Activated gamma-delta T cell treated with anti-CD3 and anti-CD28 coated beads, Interleukin-2, amount 50 U/mL, for 16 hours (primary cell): ENCODE data around the gene SARS1.
"Not testable (repeated sequence)": the region's sequence is repeated elsewhere in the genome, so short reads cannot be mapped to it uniquely, and the experiment has no call there.

Experiments used
- DNase-seq: peaks from one replicate; pipeline ENCODE4 v3.0.0-alpha.2; 2020; ENCODE audit warnings: low read depth

The SARS1 gene

GRCh38 chr1:109275706-109276345 lies 62.1 kb downstream of the SARS1 start:
- DNase-seq: no peak

DNA sequence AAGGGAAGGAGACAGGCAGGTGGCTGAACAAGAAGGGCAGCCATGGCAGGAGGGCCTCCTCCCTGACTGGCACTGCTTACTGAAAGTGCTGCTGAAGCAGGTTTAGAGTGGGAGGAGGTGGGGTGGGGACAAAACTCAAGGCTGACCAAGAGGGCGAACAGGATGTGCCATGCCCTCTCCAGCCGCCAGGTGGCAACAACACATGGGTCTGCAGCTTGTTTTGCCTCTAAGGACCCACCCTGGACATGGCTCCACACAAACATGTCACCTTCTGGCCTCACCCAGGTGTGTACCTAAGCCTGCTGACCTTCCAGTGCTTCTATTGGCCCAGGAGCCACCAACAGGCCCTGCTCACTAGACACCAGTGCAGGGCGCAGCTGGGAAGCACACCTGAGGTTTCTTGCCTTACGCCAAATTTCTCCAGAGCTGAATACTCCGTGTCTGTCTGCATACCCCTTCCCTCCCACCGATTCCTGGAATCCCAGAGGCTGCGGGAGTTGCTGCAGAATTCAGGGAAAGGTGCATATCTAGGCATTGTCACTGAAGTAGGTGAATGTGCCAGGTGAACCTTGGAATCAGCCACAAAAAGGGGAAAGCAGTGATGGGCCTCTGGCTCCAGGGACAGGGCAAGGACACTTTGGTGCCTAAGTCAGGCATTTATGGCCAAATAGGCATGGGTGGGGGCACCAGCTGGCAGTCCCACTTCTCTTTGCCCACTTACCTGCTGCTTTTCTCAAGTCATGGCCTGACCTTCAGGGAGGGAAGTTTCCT lies 63.9 kb downstream of the SARS1 start:
- peak; percentile 44 for DNase-seq

DNA sequence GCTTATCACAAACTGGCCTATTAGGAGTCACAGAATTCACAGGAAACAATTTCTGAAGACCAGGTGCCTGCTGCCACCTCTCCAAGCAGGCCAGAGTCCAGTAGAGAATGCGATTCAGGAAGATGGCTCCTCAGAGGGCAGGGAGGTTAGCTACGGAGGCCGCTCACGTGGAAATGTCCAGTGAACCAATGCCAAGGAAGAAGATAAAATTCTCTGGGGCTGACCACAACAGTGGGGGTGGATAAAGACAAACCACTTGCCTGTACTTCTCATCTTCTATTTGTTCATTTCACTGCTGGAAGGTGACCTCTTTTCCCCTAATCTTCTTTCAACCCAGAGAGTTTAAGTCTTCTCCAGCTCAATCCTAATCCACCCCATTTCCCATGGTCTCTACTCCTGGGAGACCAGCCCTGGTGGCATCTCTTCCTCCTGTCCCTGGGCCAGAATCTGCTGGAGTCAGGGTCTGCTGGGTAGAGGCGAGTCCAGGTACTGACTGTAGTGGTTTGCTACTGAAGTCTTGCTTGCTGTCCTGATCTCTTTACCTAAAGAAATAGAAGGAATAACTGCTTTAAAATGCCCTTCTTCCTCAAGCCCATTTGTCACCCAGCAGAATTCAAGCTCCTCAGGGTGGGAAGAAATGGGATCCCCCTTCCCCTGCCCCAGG lies 66.0 kb downstream of the SARS1 start:
- DNase-seq: no peak

DNA sequence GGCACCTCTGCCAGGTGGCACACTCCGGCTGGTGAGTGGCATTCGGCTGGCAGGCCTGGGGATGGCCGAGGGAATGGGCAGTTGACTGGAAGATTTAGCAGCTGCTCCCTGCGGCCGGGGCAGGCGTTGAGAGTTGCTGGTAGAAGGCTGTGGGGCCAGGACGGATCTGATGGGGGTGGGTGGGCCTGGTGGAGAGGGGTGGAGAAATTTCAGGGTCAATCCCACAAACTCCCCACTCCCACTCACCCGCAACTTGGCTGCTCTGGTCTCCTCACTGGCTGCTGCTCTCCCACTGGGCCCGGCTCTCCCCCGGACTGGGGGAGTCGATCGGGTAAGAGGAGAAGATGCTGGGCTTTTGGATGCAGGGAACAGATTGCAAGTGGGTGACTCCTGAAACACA lies 67.1 kb downstream of the SARS1 start:
- no peak for DNase-seq

GRCh38 chr1:109281680-109282496 lies 68.2 kb downstream of the SARS1 start:
- DNase-seq: no peak

DNA sequence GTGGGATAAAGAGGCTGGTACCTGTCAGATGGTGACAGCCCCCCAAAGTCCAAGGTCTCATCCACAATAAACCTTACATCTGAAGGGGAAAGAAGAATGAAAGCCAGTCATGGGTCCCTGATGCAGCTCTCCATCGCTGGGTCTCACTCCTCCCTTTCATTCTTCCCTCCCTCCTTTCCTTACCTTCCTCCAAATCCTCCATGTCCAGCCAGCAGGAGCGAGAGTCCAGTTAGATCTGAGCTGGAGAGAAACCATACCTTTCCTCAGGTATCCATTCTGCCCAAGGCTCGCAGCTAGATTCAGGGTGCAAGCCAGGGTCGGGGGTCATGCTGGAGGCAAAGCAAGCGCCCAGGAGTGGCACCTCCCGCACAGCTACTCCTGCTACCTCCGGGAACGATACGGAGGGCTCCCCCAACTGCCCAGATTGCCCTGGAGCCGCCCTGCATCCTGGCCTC lies 68.8 kb downstream of the SARS1 start:
- DNase-seq: no peak

- DNase-seq: peak; percentile 84
These were observed 69.4 kb downstream of the SARS1 start, which contains the start of gene PSRC1 for GRCh38 chr1:109282952-109283747. Gene PSRC1 (minus strand): TSS chr1:109283145.

GRCh38 chr1:109283748-109284600 lies 70.3 kb downstream of the SARS1 start:
- no peak for DNase-seq

- DNase-seq: not testable (repeated sequence)
These were observed 73.0 kb downstream of the SARS1 start for GRCh38 chr1:109286762-109287161.
